GM23248 (cell line): Measurements from ENCODE around the gene NEMF. TPM values are rescaled to one million over a fixed set of nuclear protein-coding genes. Genes with fewer than 3 reads are reported as not detected.
"Not testable (repeated sequence)": the region's sequence is repeated elsewhere in the genome, so short reads cannot be mapped to it uniquely, and the experiment has no call there.

Experiments used
- DNase-seq: peaks from one replicate; pipeline ENCODE4 v3.0.0-alpha.2; 2015
- H2AFZ ChIP-seq: fragments of 200-600 bp; sonication (generic); 2 replicates; pipeline ENCODE4 v1.6.1; 2016; ENCODE audit warnings: antibody characterized with exemption
- H3F3A ChIP-seq: fragments of 200-600 bp; sonication (generic); 2 replicates; pipeline ENCODE4 v1.6.1; 2016; ENCODE audit warnings: mild to moderate bottlenecking, antibody characterized with exemption, mixed run types; ENCODE audit not compliant: insufficient read depth
- H3K27ac ChIP-seq: fragments of 200-600 bp; sonication (generic); 2 replicates; pipeline ENCODE4 v1.5.1; 2016; ENCODE audit warnings: mild to moderate bottlenecking
- H3K27me3 ChIP-seq: fragments of 200-600 bp; sonication (generic); replicated peaks from 2 replicates; pipeline ENCODE4 v1.6.1; 2016; ENCODE audit warnings: mild to moderate bottlenecking; ENCODE audit not compliant: insufficient read depth
- H3K36me3 ChIP-seq: fragments of 200-600 bp; sonication (generic); 2 replicates; pipeline ENCODE4 v1.6.1; 2016; ENCODE audit warnings: low read depth, mild to moderate bottlenecking
- H3K4me1 ChIP-seq: fragments of 200-600 bp; sonication (generic); 2 replicates; pipeline ENCODE4 v1.6.1; 2016; ENCODE audit warnings: mild to moderate bottlenecking; ENCODE audit not compliant: insufficient read depth
- H3K4me2 ChIP-seq: fragments of 200-600 bp; sonication (generic); one replicate; pipeline ENCODE4 v1.6.1; 2016; ENCODE audit warnings: mild to moderate bottlenecking; ENCODE audit not compliant: unreplicated experiment
- H3K4me3 ChIP-seq: fragments of 200-600 bp; sonication (generic); 2 replicates; pipeline ENCODE4 v1.5.1; 2016; ENCODE audit warnings: mild to moderate bottlenecking
- H3K79me2 ChIP-seq: fragments of 200-600 bp; sonication (generic); 2 replicates; pipeline ENCODE4 v1.6.1; 2016; ENCODE audit warnings: mild to moderate bottlenecking; ENCODE audit not compliant: insufficient read depth
- H3K9ac ChIP-seq: fragments of 200-600 bp; sonication (generic); 2 replicates; pipeline ENCODE4 v1.6.1; 2016; ENCODE audit warnings: mild to moderate bottlenecking
- H3K9me2 ChIP-seq: fragments of 200-600 bp; sonication (generic); 2 replicates; pipeline ENCODE4 v1.6.1; 2016; ENCODE audit warnings: mixed run types, mild to moderate bottlenecking, moderate library complexity; ENCODE audit not compliant: insufficient read depth
- H3K9me3 ChIP-seq: fragments of 200-600 bp; sonication (generic); one replicate; pipeline ENCODE4 v1.6.1; 2017; ENCODE audit warnings: low read depth
- H4K20me1 ChIP-seq: fragments of 200-600 bp; sonication (generic); 2 replicates; pipeline ENCODE4 v1.6.0; 2016; ENCODE audit not compliant: insufficient read depth
- EZH2 ChIP-seq: fragments of 200-600 bp; sonication (generic); IDR thresholded peaks from 2 replicates; pipeline ENCODE4 v1.6.1; 2018; ENCODE audit warnings: antibody characterized with exemption, mild to moderate bottlenecking; ENCODE audit not compliant: insufficient read depth, poor library complexity, severe bottlenecking
- EZH2phosphoT487 ChIP-seq: fragments of 200-600 bp; sonication (generic); IDR thresholded peaks from 2 replicates; pipeline ENCODE4 v1.6.1; 2018; ENCODE audit warnings: antibody characterized with exemption, moderate library complexity, mild to moderate bottlenecking, low read depth; ENCODE audit not compliant: insufficient read depth
- WGBS, 2 experiments: methylation state at CpG; one replicate each; pipeline ENCODE4 v1.1.6; 2015 to 2017; ENCODE audit warnings: low lambda C conversion rate in 2 of 2, low coverage in 1 of 2; ENCODE audit errors: missing lambda C conversion rate in 2 of 2; 5-methylcytosine and 5-hydroxymethylcytosine counted together
- in situ Hi-C: fragments of 300-500 bp; cut with MboI; formaldehyde crosslinking; loops from 2 replicates; pipeline ENCODE4 v1.15.0; 2020
- polyA plus RNA-seq: library from polyadenylated mRNA; unstranded; fragments of >200 nt; fragmentation: Nextera tagmentation; extraction: Ambion mirVana; gene quantifications from 2 replicates; pipeline ENCODE4 v1.2.1, GENCODE V29; 2016
- total RNA-seq: library from RNA; depleted of rRNA; stranded (reverse); fragments of >200 nt; shearing (Covaris generic); gene quantifications from 2 replicates; pipeline ENCODE4 v1.2.3, GENCODE V29; 2014

The NEMF gene
- total and polyA plus RNA-seq, 2 experiments from 2014 or later = 56.5 to 65.9 TPM

GRCh38 chr14:49786315-49786714 is 66.3 kb downstream of the NEMF start:
- Histone ChIP-seq H4K20me1 (no peaks in the 10 kb centered on the region), H2AFZ (no peak overlapping the region), H3K9ac (no peak overlapping the region), H3K79me2 (peaks cover 23% of the 10 kb centered on the region), H3K9me3 (no peaks in the 10 kb centered on the region), H3K27me3 (no peaks in the 10 kb centered on the region), H3K27ac (no peak overlapping the region), H3K36me3 (peaks cover 82% of the 10 kb centered on the region), H3K4me3 (no peak overlapping the region), H3K4me2 (no peak overlapping the region), H3K9me2 (no peaks in the 10 kb centered on the region), H3K4me1 (no peaks in the 10 kb centered on the region), H3F3A (peaks cover 69% of the 10 kb centered on the region)
- TF ChIP-seq EZH2phosphoT487 (no peak), EZH2 (no peak)
- in situ Hi-C loops = no loop called here
- no peak for DNase-seq
- 97 to 98% methylated on average over 2 of the region's 2 CpGs for WGBS, 2 experiments

GRCh38 chr14:49783394-49784014 is 69.1 kb downstream of the NEMF start:
- no peaks in the 10 kb centered on the region for H4K20me1 ChIP-seq
- H3K9ac ChIP-seq = no peak overlapping the region
- H3K9me3 ChIP-seq = no peaks in the 10 kb centered on the region
- H3K9me2 ChIP-seq = no peaks in the 10 kb centered on the region
- no peaks in the 10 kb centered on the region for H3K4me1 ChIP-seq
- in situ Hi-C loops = no loop called here
- no peak overlapping the region for H2AFZ ChIP-seq
- DNase-seq = no peak
- H3K4me3 ChIP-seq = no peak overlapping the region
- no peaks in the 10 kb centered on the region for H3K27me3 ChIP-seq
- no peak overlapping the region for H3K27ac ChIP-seq
- H3K79me2 ChIP-seq = 0 out of 2 replicates have a peak, but pooled peaks cover 8% of the 10 kb centered on the region
- TF ChIP-seq EZH2 (no peak), EZH2phosphoT487 (no peak)
- no peak overlapping the region for H3K4me2 ChIP-seq
- peaks cover 77% of the 10 kb centered on the region for H3F3A ChIP-seq
- 70 to 73% methylated on average over 3 of the region's 3 CpGs for WGBS, 2 experiments
- H3K36me3 ChIP-seq = peaks cover 82% of the 10 kb centered on the region

- in situ Hi-C loops, H3K4me3 ChIP-seq, H3K9me2 ChIP-seq, H3K9ac ChIP-seq, H3K27ac ChIP-seq, H4K20me1 ChIP-seq, DNase-seq, H3K9me3 ChIP-seq, H2AFZ ChIP-seq, H3K4me1 ChIP-seq, H3K79me2 ChIP-seq, H3K27me3 ChIP-seq, H3K4me2 ChIP-seq: not testable (repeated sequence)
- peaks cover 73% of the 10 kb centered on the region for H3K36me3 ChIP-seq
- 94 to 96% methylated on average over 7 of the region's 7 CpGs for WGBS, 2 experiments
- H3F3A ChIP-seq = peaks cover 67% of the 10 kb centered on the region
These were observed 71.5 kb downstream of the NEMF start for GRCh38 chr14:49781040-49781439.

- Histone ChIP-seq H3K27me3 (no peaks in the 10 kb centered on the region), H4K20me1 (no peaks in the 10 kb centered on the region), H3K79me2 (peaks cover 23% of the 10 kb centered on the region), H3K4me3 (no peak overlapping the region), H2AFZ (no peak overlapping the region), H3K4me2 (no peak overlapping the region), H3K4me1 (no peaks in the 10 kb centered on the region), H3K27ac (no peak overlapping the region), H3K9me3 (no peaks in the 10 kb centered on the region), H3K9me2 (no peaks in the 10 kb centered on the region), H3K9ac (no peak overlapping the region), H3F3A (peaks cover 45% of the 10 kb centered on the region), H3K36me3 (peaks cover 69% of the 10 kb centered on the region)
- WGBS, 2 experiments = 80 to 96% methylated on average over 2 of the region's 2 CpGs
- no peak for DNase-seq
- in situ Hi-C loops = no loop called here
- TF ChIP-seq EZH2 (no peak), EZH2phosphoT487 (no peak)
These were observed 74.2 kb downstream of the NEMF start for GRCh38 chr14:49778421-49778820.

GRCh38 chr14:49774106-49774505 is 78.5 kb downstream of the NEMF start:
- Histone ChIP-seq H3K36me3 (peaks cover 48% of the 10 kb centered on the region), H3K27me3 (no peaks in the 10 kb centered on the region), H3K9me2 (no peaks in the 10 kb centered on the region), H4K20me1 (no peaks in the 10 kb centered on the region), H3K9me3 (no peaks in the 10 kb centered on the region), H3K4me3 (no peak overlapping the region), H2AFZ (no peak overlapping the region), H3F3A (peaks cover 30% of the 10 kb centered on the region), H3K4me2 (no peak overlapping the region), H3K4me1 (peaks cover 20% of the 10 kb centered on the region), H3K9ac (no peak overlapping the region; the same call in 1 of the 2 replicates), H3K27ac (0 out of 2 replicates have a peak overlapping the region, but pooled peaks have one; percentile 10), H3K79me2 (peaks cover 63% of the 10 kb centered on the region)
- DNase-seq = no peak
- TF ChIP-seq EZH2phosphoT487 (no peak), EZH2 (no peak)
- 94 to 100% methylated on average over 1 of the region's 1 CpG for WGBS, 2 experiments
- in situ Hi-C loops = no loop called here

- Histone ChIP-seq H3K36me3 (peaks cover 33% of the 10 kb centered on the region), H3K4me1 (peaks cover 25% of the 10 kb centered on the region), H3K79me2 (peaks cover 72% of the 10 kb centered on the region), H3F3A (peaks cover 27% of the 10 kb centered on the region)
- H3K9ac ChIP-seq, H3K4me2 ChIP-seq, H3K4me3 ChIP-seq, H3K27ac ChIP-seq, H3K9me2 ChIP-seq, in situ Hi-C loops, H4K20me1 ChIP-seq, H3K27me3 ChIP-seq, H2AFZ ChIP-seq, DNase-seq, H3K9me3 ChIP-seq: not testable (repeated sequence)
- 91 to 93% methylated on average over 10 of the region's 10 CpGs for WGBS, 2 experiments
These were observed 80.9 kb downstream of the NEMF start for GRCh38 chr14:49771691-49772090.
